ENCODE results near the gene SEC14L6.

DNA sequence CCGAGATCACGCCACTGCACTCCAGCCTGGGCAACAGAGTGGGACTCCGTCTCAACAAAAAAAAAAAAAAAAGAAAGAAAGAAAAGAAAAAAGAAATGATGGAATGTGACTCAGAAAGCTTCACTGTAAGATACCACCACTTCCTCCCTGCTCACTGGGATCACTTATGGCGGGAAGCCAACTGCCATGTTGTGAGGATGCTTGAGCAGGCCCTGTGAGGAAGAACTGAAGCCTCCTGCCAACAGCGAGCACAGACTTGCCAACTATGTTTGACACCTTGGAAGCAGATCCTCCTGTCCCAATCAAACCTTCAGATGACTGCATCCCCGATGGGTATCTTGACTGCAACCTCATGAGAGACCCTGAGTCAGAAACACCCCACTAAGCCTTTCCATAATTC lies 8.3 kb downstream of the SEC14L6 start:
- no peak for TF ChIP-seq YY1 (IDR thresholded peaks at IDR 0.05; ENCODE audit: insufficient read depth, insufficient read length)
- no peak for TF ChIP-seq SUZ12 (IDR thresholded peaks at IDR 0.05; ENCODE audit: extremely low read depth, insufficient read depth, insufficient read length)

All from NT2/D1 (cell line).